IMR-90 (cell line): Measurements from ENCODE around the gene SPAG8.

Experiments
- CEBPB ChIP-seq: IDR thresholded peaks from 2 replicates; pipeline ENCODE4 v1.6.1; 2012; ENCODE audit warnings: low read depth, low read length, improper control_type of control experiment
- POLR2A ChIP-seq: IDR thresholded peaks from 2 replicates; pipeline ENCODE4 v1.6.1; 2012; ENCODE audit warnings: mild to moderate bottlenecking, low read depth, low read length
- RFX5 ChIP-seq: IDR thresholded peaks from 2 replicates; pipeline ENCODE4 v1.8.0; 2012; ENCODE audit warnings: low read depth, mild to moderate bottlenecking, low read length, moderate library complexity
- SMC3 ChIP-seq: fragments of 150-350 bp; IDR thresholded peaks from 2 replicates; pipeline ENCODE4 v1.6.1; 2016; ENCODE audit warnings: low read depth, mild to moderate bottlenecking, antibody characterized with exemption, low read length, moderate library complexity
- TF ChIP-seq, protein P1 (sequence below): fragments of 150-350 bp; IDR thresholded peaks from 2 replicates; pipeline ENCODE4 v1.6.1; 2017; ENCODE audit warnings: mild to moderate bottlenecking, antibody characterized with exemption, low read length, low read depth
- TF ChIP-seq, protein P2 (sequence below): conservative IDR thresholded peaks from 2 replicates; pipeline ENCODE4 v1.5.1; 2012; ENCODE audit warnings: mild to moderate bottlenecking, low read depth, low read length, improper control_type of control experiment

DNA sequence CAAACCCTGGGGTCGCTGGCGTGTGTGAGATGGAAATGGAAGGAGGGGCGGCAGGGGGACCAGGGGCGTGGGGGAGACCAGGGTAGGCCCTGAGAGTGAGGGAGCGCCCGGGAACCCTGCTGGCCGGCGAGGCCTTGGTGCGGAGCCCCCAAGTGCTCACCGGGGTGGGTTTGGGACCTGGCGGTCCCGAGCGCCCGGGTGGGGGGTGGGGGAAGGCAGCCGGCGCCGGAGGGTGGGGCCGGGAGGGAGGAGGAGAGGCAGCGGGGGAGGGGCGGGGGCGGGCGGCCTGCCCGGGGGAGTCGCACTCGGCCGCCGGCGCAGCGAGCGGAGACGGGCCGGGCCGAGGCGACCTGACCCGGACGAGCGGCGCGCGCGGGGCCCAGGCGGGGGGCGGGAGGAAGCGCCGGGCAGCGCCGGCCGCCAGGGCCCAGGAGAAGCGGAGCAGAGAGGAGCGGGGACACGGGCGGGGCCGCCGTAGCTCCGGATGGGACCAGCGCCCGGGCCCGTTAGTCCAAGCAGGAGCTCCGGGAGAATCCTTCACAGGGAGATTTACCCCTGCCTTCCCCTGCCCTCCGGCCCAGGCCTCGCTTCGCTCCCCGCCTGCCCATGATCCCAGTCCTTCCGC lies 20.7 kb downstream of the SPAG8 start, which contains the start of gene NPR2:
- TF ChIP-seq, protein P1, sequence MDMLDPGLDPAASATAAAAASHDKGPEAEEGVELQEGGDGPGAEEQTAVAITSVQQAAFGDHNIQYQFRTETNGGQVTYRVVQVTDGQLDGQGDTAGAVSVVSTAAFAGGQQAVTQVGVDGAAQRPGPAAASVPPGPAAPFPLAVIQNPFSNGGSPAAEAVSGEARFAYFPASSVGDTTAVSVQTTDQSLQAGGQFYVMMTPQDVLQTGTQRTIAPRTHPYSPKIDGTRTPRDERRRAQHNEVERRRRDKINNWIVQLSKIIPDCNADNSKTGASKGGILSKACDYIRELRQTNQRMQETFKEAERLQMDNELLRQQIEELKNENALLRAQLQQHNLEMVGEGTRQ: no peak
- no peak for TF ChIP-seq POLR2A
- TF ChIP-seq, protein P2, sequence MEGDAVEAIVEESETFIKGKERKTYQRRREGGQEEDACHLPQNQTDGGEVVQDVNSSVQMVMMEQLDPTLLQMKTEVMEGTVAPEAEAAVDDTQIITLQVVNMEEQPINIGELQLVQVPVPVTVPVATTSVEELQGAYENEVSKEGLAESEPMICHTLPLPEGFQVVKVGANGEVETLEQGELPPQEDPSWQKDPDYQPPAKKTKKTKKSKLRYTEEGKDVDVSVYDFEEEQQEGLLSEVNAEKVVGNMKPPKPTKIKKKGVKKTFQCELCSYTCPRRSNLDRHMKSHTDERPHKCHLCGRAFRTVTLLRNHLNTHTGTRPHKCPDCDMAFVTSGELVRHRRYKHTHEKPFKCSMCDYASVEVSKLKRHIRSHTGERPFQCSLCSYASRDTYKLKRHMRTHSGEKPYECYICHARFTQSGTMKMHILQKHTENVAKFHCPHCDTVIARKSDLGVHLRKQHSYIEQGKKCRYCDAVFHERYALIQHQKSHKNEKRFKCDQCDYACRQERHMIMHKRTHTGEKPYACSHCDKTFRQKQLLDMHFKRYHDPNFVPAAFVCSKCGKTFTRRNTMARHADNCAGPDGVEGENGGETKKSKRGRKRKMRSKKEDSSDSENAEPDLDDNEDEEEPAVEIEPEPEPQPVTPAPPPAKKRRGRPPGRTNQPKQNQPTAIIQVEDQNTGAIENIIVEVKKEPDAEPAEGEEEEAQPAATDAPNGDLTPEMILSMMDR: no peak
- no peak for TF ChIP-seq SMC3
- TF ChIP-seq RFX5: no peak
- TF ChIP-seq CEBPB: no peak
